Fibroblast of skin of left quadriceps (primary cell): Measurements from ENCODE around the gene CAPN5.

ENCODE experiments used
- DNase-seq, 2 experiments: peaks; one replicate each; pipeline ENCODE4 v3.0.0-alpha.2; 2013; ENCODE audit warnings: low read depth in 2 of 2

Gene CAPN5

GRCh38 chr11:77130763-77131513 lies 64.2 kb downstream of the CAPN5 start:
- DNase-seq: no peak

- no peak for DNase-seq
Measured at GRCh38 chr11:77131560-77131959, 64.8 kb downstream of the CAPN5 start.

- no peak for DNase-seq
Measured at GRCh38 chr11:77135069-77135468, 68.3 kb downstream of the CAPN5 start.

GRCh38 chr11:77136074-77136473 lies 69.3 kb downstream of the CAPN5 start:
- DNase-seq: no peak

GRCh38 chr11:77136784-77137420 lies 70.1 kb downstream of the CAPN5 start:
- no peak for DNase-seq

GRCh38 chr11:77137421-77137820 lies 70.7 kb downstream of the CAPN5 start:
- no peak for DNase-seq

GRCh38 chr11:77138106-77138649 lies 71.4 kb downstream of the CAPN5 start:
- no peak for DNase-seq

- DNase-seq: no peak
Measured at GRCh38 chr11:77139201-77139600, 72.4 kb downstream of the CAPN5 start.

GRCh38 chr11:77140231-77140851 lies 73.6 kb downstream of the CAPN5 start:
- no peak for DNase-seq

GRCh38 chr11:77141034-77141433 lies 74.3 kb downstream of the CAPN5 start:
- DNase-seq: no peak

- no peak for DNase-seq
Measured at GRCh38 chr11:77141475-77141874, 74.7 kb downstream of the CAPN5 start.

- no peak for DNase-seq
Measured at GRCh38 chr11:77142091-77142975, 75.6 kb downstream of the CAPN5 start.

GRCh38 chr11:77143405-77144020 lies 76.7 kb downstream of the CAPN5 start:
- no peak for DNase-seq

- DNase-seq: no peak
Measured at GRCh38 chr11:77144196-77144856, 77.6 kb downstream of the CAPN5 start.

GRCh38 chr11:77144857-77145428 lies 78.2 kb downstream of the CAPN5 start:
- DNase-seq: no peak

- no peak for DNase-seq
Measured at GRCh38 chr11:77146261-77147035, 79.7 kb downstream of the CAPN5 start.

- DNase-seq: no peak
Measured at GRCh38 chr11:77147036-77147315, 80.2 kb downstream of the CAPN5 start.

- no peak for DNase-seq
Measured at GRCh38 chr11:77147668-77148321, 81.0 kb downstream of the CAPN5 start.

GRCh38 chr11:77148963-77149715 lies 82.4 kb downstream of the CAPN5 start:
- DNase-seq: no peak
